Muscle of leg (tissue), 11 donors: ENCODE results near the gene DSCAML1. TPM values are rescaled to one million over a fixed set of nuclear protein-coding genes. Genes with fewer than 3 reads are reported as not detected.

Source experiments
- DNase-seq: peaks from one replicate; pipeline ENCODE4 v3.0.0; 2013
- H3K27ac ChIP-seq: one replicate; pipeline ENCODE4 v1.5.1; 2013; ENCODE audit warnings: mild to moderate bottlenecking, low read length, control low read depth
- H3K27me3 ChIP-seq: one replicate; pipeline ENCODE4 v1.6.1; 2013; ENCODE audit warnings: low read length; ENCODE audit not compliant: control insufficient read depth, insufficient read depth
- H3K36me3 ChIP-seq: one replicate; pipeline ENCODE4 v1.6.1; 2013; ENCODE audit warnings: low read length; ENCODE audit not compliant: control insufficient read depth, insufficient read depth
- H3K4me1 ChIP-seq: one replicate; pipeline ENCODE4 v1.6.1; 2013; ENCODE audit warnings: low read length; ENCODE audit not compliant: control insufficient read depth, insufficient read depth
- H3K4me3 ChIP-seq: one replicate; pipeline ENCODE4 v1.5.1; 2013; ENCODE audit warnings: low read length, control low read depth
- H3K9me3 ChIP-seq: replicated peaks from 2 replicates; pipeline ENCODE4 v1.6.1; 2013; ENCODE audit warnings: low read depth, low read length; ENCODE audit not compliant: control insufficient read depth
- WGBS: methylation state at CpG from one replicate; pipeline ENCODE4 v1.1.5; 2013; ENCODE audit warnings: missing lambda C conversion rate; ENCODE audit not compliant: insufficient coverage; 5-methylcytosine and 5-hydroxymethylcytosine counted together
- polyA plus RNA-seq, 8 donors: library from polyadenylated mRNA; unstranded; fragments of 120-200 nt; gene quantifications; one replicate each; pipeline versions ENCODE4 v1.2.1 to v1.2.3, GENCODE V29; 2013; ENCODE audit warnings: inconsistent platforms in 1 of 8, low replicate concordance in 1 of 8; ENCODE audit not compliant: insufficient read length in 8 of 8, insufficient read depth in 1 of 8
- total RNA-seq: library from RNA; stranded (reverse); fragments of 120-200 nt; gene quantifications from one replicate; pipeline ENCODE4 v1.2.4, GENCODE V29; 2013

Gene DSCAML1
- total and polyA plus RNA-seq, 9 donors: 0.28 to 0.80 (median 0.60) TPM

DNA sequence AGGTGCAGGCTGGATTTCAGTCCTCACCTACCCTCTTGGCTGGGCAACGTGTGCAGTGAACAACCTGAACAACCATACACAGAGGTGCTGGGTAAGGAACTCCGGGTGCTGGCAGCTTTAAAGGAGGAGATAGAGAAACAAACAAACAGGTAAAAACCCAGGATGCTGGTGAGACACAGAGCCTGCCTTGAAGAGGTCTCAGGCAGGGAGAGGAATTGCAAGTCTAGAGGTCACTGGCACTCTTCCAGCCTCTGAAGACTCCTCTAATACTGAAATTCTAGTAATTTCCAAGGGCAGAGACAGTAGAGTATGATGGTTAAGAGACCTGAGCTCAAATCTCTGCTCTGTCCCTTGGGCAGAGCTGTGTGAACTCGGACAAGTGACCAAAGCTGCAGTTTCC lies 276.8 kb downstream of the DSCAML1 start:
- Histone ChIP-seq H3K36me3 (no peaks in the 10 kb centered on the region), H3K9me3 (no peaks in the 10 kb centered on the region), H3K27ac (no peak overlapping the region), H3K4me3 (no peak overlapping the region), H3K4me1 (peaks cover 8% of the 10 kb centered on the region), H3K27me3 (no peaks in the 10 kb centered on the region)
- 67% methylated on average over 1 of the region's 3 CpGs for WGBS
- DNase-seq: peak; percentile 28

DNA sequence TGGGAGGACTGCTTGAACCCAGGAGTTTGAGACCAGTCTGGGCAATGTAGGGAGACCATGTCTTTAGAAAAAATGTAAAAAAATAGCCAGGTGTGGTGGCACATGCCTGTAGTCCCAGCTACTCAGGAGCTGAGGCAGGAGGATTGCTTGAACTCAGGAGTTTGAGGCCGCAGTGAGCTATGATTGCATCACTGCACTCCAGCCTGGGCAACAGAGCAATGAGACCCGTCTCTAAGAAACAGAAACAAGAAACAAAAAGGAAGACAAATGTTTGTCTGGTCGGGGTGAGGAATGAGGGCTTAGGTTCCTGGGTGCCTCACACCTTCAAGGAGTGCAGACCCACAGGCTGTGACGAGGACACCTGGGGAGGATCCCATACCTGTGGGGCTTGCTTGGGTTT lies 277.4 kb downstream of the DSCAML1 start:
- Histone ChIP-seq H3K36me3 (no peaks in the 10 kb centered on the region), H3K9me3 (no peaks in the 10 kb centered on the region), H3K27me3 (no peaks in the 10 kb centered on the region), H3K4me3 (no peak overlapping the region), H3K27ac (no peak overlapping the region), H3K4me1 (peaks cover 8% of the 10 kb centered on the region)
- 75% methylated on average over 3 of the region's 4 CpGs for WGBS
- DNase-seq: peak; percentile 35

DNA sequence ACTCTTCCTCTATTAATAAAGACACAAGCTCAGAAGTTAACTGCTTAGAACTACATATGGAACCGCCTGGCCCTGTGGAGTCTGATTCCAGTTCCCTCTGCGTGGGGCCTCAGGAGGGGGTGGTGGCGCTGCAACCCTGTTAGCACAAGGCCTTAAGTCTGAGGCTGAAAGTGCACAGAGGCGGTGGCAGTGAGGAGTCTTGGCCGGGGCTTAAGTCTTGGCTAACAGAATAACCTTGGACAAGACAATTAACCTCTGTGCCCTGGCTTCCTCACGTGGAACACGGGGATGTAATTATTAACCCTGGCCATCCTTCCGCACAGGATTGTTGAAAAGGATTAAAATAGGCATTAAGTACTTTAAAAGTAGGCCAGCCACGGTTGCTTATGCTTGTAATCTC lies 277.8 kb downstream of the DSCAML1 start:
- no peak overlapping the region for H3K27ac ChIP-seq
- no peaks in the 10 kb centered on the region for H3K36me3 ChIP-seq
- no peaks in the 10 kb centered on the region for H3K9me3 ChIP-seq
- no peak overlapping the region for H3K4me3 ChIP-seq
- H3K4me1 ChIP-seq: peaks cover 8% of the 10 kb centered on the region
- DNase-seq: peak; percentile 35
- no peaks in the 10 kb centered on the region for H3K27me3 ChIP-seq
- WGBS: 22% methylated on average over 5 of the region's 9 CpGs

DNA sequence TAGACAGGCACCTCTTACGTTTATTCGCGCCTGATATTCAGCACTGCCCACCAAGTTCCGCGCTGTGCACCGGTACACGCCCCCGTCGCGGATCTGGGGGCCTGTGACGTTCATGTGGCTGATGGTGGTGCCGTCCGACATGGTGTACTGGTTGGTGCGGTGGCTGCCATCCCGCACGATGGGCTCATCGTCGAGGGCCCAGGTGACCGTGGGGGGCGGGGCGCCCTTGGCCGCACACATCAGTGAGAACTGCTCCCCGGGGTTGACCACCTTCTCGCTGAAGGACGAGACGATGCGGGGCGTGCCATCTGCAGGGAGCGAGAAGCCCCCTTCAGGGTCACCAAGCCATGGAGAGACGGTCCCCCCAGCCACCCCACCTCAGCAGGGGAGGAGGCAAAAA lies 278.6 kb downstream of the DSCAML1 start:
- no peaks in the 10 kb centered on the region for H3K36me3 ChIP-seq
- peaks cover 8% of the 10 kb centered on the region for H3K4me1 ChIP-seq
- H3K9me3 ChIP-seq: no peaks in the 10 kb centered on the region
- H3K27me3 ChIP-seq: no peaks in the 10 kb centered on the region
- no peak overlapping the region for H3K4me3 ChIP-seq
- 97% methylated on average over 26 of the region's 30 CpGs for WGBS
- DNase-seq: no peak
- H3K27ac ChIP-seq: no peak overlapping the region

GRCh38 chr11:117517097-117517496 lies 279.9 kb downstream of the DSCAML1 start:
- H3K36me3 ChIP-seq: no peaks in the 10 kb centered on the region
- no peaks in the 10 kb centered on the region for H3K9me3 ChIP-seq
- peaks cover 8% of the 10 kb centered on the region for H3K4me1 ChIP-seq
- DNase-seq: no peak
- no peak overlapping the region for H3K4me3 ChIP-seq
- H3K27me3 ChIP-seq: peaks cover 2% of the 10 kb centered on the region
- no peak overlapping the region for H3K27ac ChIP-seq
- 43% methylated on average over 1 of the region's 4 CpGs for WGBS

GRCh38 chr11:117515892-117516787 lies 280.9 kb downstream of the DSCAML1 start:
- Histone ChIP-seq H3K36me3 (no peaks in the 10 kb centered on the region), H3K27me3 (peaks cover 5% of the 10 kb centered on the region), H3K9me3 (no peaks in the 10 kb centered on the region), H3K27ac (no peak overlapping the region), H3K4me3 (no peak overlapping the region), H3K4me1 (peaks cover 16% of the 10 kb centered on the region)
- DNase-seq: no peak
- 86% methylated on average over 14 of the region's 21 CpGs for WGBS

DNA sequence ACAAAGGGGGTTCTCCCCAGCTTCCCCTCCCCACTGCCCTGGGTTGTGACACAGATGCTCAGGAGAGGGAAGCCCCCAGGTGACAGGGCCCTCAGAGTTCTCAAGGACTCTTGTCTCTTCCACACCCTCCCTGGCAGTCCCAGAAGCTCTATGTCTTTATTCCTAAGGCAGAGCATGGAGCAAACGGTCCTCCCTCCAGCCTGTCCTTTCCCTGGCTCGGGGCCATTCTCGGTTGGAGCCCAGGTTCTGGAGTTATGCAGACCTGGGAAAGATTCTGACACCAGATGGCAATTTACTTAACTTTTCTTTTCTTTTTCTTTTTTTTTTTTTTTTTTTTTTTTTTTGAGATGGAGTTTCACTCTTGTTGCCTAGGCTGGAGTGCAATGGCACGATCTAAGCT lies 282.8 kb downstream of the DSCAML1 start:
- DNase-seq: peak; percentile 74
- WGBS: 12% methylated on average over 3 of the region's 4 CpGs

DNA sequence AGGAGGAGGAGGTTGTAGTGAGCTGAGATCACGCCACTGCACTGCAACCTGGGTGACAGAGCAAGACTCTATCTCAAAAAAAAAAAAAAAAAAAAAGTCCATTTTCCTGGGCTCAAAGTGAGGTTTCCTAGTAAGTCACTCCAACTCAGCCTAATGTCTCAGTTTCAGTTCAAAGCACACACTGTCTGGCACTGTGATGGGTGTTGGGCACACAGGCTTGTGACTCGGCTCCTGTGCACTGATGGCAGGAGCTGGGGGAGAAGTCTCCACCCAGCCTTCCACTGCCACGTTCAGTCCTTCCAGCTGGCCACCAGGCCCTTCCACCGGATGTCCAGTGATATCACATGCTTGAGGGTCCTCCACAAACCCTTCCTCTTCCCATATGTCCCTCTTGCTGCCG lies 283.4 kb downstream of the DSCAML1 start:
- Histone ChIP-seq H3K27me3 (peaks cover 8% of the 10 kb centered on the region), H3K4me1 (peaks cover 12% of the 10 kb centered on the region), H3K27ac (no peak overlapping the region), H3K36me3 (no peaks in the 10 kb centered on the region), H3K4me3 (no peak overlapping the region), H3K9me3 (no peaks in the 10 kb centered on the region)
- WGBS: 83% methylated on average over 2 of the region's 5 CpGs
- no peak for DNase-seq

More for the DNA sequence above, 282.8 kb downstream of the DSCAML1 start:
- Histone ChIP-seq H3K4me3 (no peak overlapping the region), H3K4me1 (peaks cover 13% of the 10 kb centered on the region), H3K9me3 (no peaks in the 10 kb centered on the region), H3K27ac (no peak overlapping the region), H3K27me3 (peaks cover 8% of the 10 kb centered on the region), H3K36me3 (no peaks in the 10 kb centered on the region)

GRCh38 chr11:117511931-117512539 lies 285.0 kb downstream of the DSCAML1 start:
- peak; percentile 30 for DNase-seq
- WGBS: 37% methylated on average over 5 of the region's 14 CpGs
- Histone ChIP-seq H3K9me3 (no peaks in the 10 kb centered on the region), H3K4me1 (peaks cover 12% of the 10 kb centered on the region), H3K36me3 (no peaks in the 10 kb centered on the region), H3K27ac (no peak overlapping the region), H3K27me3 (peaks cover 8% of the 10 kb centered on the region), H3K4me3 (no peak overlapping the region)

- Histone ChIP-seq H3K9me3 (no peaks in the 10 kb centered on the region), H3K27me3 (peaks cover 8% of the 10 kb centered on the region), H3K4me1 (peaks cover 12% of the 10 kb centered on the region), H3K27ac (no peak overlapping the region), H3K36me3 (no peaks in the 10 kb centered on the region), H3K4me3 (no peak overlapping the region)
- 54% methylated on average over 8 of the region's 8 CpGs for WGBS
- no peak for DNase-seq
Measured at GRCh38 chr11:117511483-117511930, 285.5 kb downstream of the DSCAML1 start.
